Bronchial epithelial cell (primary cell): Measurements from ENCODE around the gene FOXC1. TPM values are rescaled to one million over a fixed set of nuclear protein-coding genes. Genes with fewer than 3 reads are reported as not detected.

Experiments
- DNase-seq: peaks from one replicate; pipeline ENCODE4 v3.0.0-alpha.2; 2010; ENCODE audit warnings: low read depth
- FAIRE-seq: peaks from 2 replicates; lab custom pipeline; 2011; peaks lifted over from hg19 to GRCh38; lab: Jason Lieb, UNC
- H3K27me3 ChIP-seq: 2 replicates; pipeline ENCODE4 v1.5.1; 2011; ENCODE audit warnings: low read length; ENCODE audit not compliant: control insufficient read depth, insufficient read depth
- H3K36me3 ChIP-seq: 2 replicates; pipeline ENCODE4 v1.5.1; 2011; ENCODE audit warnings: low read length; ENCODE audit not compliant: control insufficient read depth, insufficient read depth
- H3K4me3 ChIP-seq: 2 replicates; pipeline ENCODE4 v1.5.1; 2011; ENCODE audit warnings: mild to moderate bottlenecking, low read depth, low read length, control low read depth
- total RNA-seq: library from RNA; depleted of rRNA; stranded (reverse); fragments of >200 nt; gene quantifications from 2 replicates; pipeline ENCODE4 v1.2.1, GENCODE V29; 2014
- TF ChIP-seq, protein P1 (sequence below): IDR thresholded peaks from 2 replicates; pipeline ENCODE4 v1.5.1; 2011; ENCODE audit warnings: mild to moderate bottlenecking, moderate library complexity, low read length, control low read depth, inconsistent platforms; ENCODE audit not compliant: insufficient read depth, severe bottlenecking

FOXC1 gene
- total RNA-seq, 1 donor from 2014 or later = 3.7 TPM

DNA sequence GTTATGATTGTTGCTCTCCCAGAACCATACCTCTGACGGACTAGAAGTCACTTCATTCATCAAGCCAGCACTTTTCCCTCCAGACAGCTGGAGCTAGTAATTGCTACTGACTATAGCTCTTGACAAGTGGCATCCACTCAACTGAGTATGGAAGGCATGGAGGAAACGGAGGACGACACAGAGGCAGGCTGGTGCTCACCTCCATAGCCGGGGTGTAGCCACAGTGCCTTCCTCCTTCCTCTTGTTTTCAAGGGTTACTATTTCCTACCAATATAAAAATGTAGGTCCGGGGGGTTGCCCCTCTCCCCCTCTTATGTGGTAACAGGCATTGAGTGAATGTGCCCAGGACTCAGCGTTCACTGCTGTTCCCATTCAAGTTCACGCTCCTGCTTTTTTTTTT is 23.5 kb upstream of the FOXC1 start:
- Histone ChIP-seq H3K27me3 (peaks cover 4% of the 10 kb centered on the region), H3K4me3 (no peak overlapping the region), H3K36me3 (no peaks in the 10 kb centered on the region)
- TF ChIP-seq, protein P1, sequence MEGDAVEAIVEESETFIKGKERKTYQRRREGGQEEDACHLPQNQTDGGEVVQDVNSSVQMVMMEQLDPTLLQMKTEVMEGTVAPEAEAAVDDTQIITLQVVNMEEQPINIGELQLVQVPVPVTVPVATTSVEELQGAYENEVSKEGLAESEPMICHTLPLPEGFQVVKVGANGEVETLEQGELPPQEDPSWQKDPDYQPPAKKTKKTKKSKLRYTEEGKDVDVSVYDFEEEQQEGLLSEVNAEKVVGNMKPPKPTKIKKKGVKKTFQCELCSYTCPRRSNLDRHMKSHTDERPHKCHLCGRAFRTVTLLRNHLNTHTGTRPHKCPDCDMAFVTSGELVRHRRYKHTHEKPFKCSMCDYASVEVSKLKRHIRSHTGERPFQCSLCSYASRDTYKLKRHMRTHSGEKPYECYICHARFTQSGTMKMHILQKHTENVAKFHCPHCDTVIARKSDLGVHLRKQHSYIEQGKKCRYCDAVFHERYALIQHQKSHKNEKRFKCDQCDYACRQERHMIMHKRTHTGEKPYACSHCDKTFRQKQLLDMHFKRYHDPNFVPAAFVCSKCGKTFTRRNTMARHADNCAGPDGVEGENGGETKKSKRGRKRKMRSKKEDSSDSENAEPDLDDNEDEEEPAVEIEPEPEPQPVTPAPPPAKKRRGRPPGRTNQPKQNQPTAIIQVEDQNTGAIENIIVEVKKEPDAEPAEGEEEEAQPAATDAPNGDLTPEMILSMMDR = no peak
- no peak for FAIRE-seq
- no peak for DNase-seq

DNA sequence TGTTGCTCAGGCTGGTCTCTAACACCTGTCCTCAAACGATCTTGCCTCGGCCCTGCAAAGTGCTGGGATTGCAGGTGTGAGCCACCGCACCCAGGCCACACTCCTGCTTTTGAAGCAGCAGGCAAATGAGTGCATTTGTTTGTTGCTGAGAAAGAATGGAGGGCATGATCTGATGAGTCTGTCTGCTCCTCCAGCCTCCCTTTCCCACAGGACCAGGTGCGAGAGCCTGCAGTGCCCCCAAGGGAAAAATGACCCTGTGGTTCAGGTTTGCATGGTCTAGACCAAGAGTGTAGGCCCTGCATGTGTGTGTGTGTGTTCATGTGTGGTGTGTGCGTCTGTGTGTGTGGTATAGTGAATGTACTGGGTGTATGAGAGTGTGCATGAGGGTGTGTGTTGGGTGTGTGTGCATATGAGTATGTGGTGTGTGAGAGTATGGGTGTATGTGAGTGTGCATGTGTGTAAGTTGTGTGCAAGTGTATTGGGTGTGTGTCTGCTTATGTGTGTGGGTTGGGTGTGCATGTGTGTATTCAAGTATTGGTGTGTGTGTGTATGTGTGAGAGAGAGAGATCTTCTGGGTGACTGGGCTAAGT is 22.8 kb upstream of the FOXC1 start:
- FAIRE-seq (no peak), DNase-seq (no peak)
- H3K36me3 ChIP-seq = no peaks in the 10 kb centered on the region
- H3K4me3 ChIP-seq = no peak overlapping the region
- peaks cover 4% of the 10 kb centered on the region for H3K27me3 ChIP-seq
- TF ChIP-seq, protein P1 = no peak

DNA sequence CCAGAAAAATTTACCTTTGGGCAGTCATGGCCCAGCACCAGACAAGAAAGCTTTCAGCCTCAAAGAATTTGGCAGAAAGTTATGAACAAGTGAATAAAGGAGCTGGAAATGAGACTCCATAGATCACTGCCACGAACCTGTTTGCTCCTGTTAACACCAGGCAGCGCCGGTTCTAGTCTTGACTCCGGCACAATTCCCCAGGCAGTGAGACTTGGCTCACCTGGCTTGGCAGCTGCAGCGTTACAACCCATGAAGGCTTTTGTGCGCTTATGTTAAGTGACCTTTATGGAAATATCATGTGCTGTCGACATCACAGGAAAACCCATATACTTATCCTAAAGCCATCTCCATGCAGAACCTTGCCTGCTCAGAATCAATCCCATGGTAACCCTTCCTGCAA is 22.2 kb upstream of the FOXC1 start:
- Histone ChIP-seq H3K4me3 (no peak overlapping the region), H3K27me3 (peaks cover 4% of the 10 kb centered on the region), H3K36me3 (no peaks in the 10 kb centered on the region)
- no peak for FAIRE-seq
- no peak for DNase-seq
- TF ChIP-seq, protein P1 = no peak

DNA sequence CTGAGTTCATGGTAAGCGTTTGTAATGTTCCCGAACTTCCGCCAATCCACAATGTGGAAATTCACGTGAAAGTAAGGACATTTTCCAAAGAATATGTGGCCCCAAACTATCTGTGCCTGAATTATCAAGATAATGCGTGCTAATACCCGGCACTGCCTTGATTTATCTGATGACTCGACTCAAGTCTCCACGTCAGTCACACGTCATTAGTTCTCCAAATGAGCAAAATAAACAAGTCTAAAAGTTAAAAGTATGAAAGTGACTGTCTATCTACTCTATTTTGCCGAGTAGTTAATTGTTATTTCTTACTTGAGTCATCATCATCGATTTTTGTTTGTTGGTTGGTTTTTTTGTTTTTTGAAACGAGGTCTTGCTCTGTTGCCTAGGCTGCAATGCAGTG is 21.7 kb upstream of the FOXC1 start:
- Histone ChIP-seq H3K36me3 (no peaks in the 10 kb centered on the region), H3K4me3 (no peak overlapping the region), H3K27me3 (peaks cover 4% of the 10 kb centered on the region)
- TF ChIP-seq, protein P1 = no peak
- DNase-seq = no peak
- no peak for FAIRE-seq

DNA sequence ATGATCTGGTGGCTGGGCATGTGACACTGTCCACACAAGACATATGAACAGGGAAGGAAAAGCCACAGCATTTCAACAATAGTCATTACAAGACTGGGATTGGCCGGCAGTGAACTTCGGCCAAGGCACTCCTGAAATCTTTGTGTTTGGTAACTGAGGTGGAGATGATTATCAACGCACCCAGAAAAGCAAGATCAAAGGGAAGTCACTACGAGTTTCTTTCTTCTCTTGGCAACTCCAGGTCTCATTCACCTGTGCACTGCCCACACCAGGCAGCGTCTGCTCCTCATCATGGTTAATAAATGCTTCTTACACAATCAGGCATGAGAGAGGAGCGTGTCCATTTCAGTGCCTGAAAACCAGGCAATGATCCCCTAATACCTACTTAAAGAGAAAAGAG is 20.5 kb upstream of the FOXC1 start:
- Histone ChIP-seq H3K36me3 (no peaks in the 10 kb centered on the region), H3K4me3 (no peak overlapping the region), H3K27me3 (peaks cover 4% of the 10 kb centered on the region)
- FAIRE-seq (no peak), DNase-seq (no peak)
- TF ChIP-seq, protein P1 = no peak

DNA sequence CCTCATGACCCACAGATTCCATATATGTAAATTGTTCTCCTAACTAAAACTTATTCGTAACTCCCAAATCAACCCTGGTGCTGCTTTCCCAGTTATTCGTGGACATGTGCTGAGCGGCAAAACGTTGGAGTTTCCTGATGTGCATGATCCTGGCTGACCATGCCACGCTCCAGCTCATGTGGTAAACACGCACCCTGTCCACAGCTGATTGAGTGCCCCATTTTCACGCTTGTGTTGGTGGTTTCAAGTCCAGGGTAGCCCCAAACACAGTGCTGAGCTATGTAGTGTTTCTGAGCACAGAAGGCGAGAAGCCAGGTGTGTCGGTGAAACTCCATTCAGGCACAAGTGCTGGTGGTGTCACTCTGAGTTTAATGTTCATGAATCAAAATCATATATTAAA is 19.1 kb upstream of the FOXC1 start:
- H3K27me3 ChIP-seq = peaks cover 1% of the 10 kb centered on the region
- H3K4me3 ChIP-seq = no peak overlapping the region
- FAIRE-seq (no peak), DNase-seq (no peak)
- TF ChIP-seq, protein P1 = no peak
- H3K36me3 ChIP-seq = no peaks in the 10 kb centered on the region
